Caco-2 (cell line): ENCODE measurements around the gene ZNF440. TPM values are rescaled to one million over a fixed set of nuclear protein-coding genes. Genes with fewer than 3 reads are reported as not detected.

Source experiments
- BruUV-seq: library from RNA; stranded (reverse); fragments of 400-500 nt; replicated peaks from 2 replicates; lab custom pipeline; 2021; lab: Mats Ljungman, UMichigan
- CTCF ChIA-PET: fragments of 300-600 bp; sonication (Branson Sonifier 250); formaldehyde crosslinking; loops from one replicate; lab custom pipeline; 2022; ENCODE audit warnings: antibody characterized with exemption; lab: Charles Lee
- POLR2A ChIA-PET: fragments of 300-600 bp; sonication (Branson Sonifier 250); formaldehyde crosslinking; loops from one replicate; lab custom pipeline; 2022; ENCODE audit warnings: antibody characterized with exemption; lab: Charles Lee
- DNase-seq, 2 experiments: peaks; one replicate each; pipeline versions ENCODE4 v3.0.0 to v3.0.0-alpha.2; 2020 to 2022
- H3K27me3 ChIP-seq: replicated peaks from 2 replicates; pipeline ENCODE4 v1.6.0; 2011; ENCODE audit warnings: low read length; ENCODE audit not compliant: control insufficient read depth, insufficient read depth
- H3K36me3 ChIP-seq: 2 replicates; pipeline ENCODE4 v1.5.1; 2011; ENCODE audit warnings: low read length; ENCODE audit not compliant: control insufficient read depth, insufficient read depth
- H3K4me1 ChIP-seq: fragments of 250-450 bp; sonication (Bioruptor Pico); 2 replicates; pipeline ENCODE4 v1.5.1; 2020; ENCODE audit warnings: mild to moderate bottlenecking
- H3K4me3 ChIP-seq: 2 replicates; pipeline ENCODE4 v1.5.1; 2011; ENCODE audit warnings: low read depth, mild to moderate bottlenecking, control low read depth, low read length
- H3K9me3 ChIP-seq: fragments of 250-450 bp; sonication (Bioruptor Pico); 2 replicates; pipeline ENCODE4 v1.5.1; 2020; ENCODE audit warnings: mild to moderate bottlenecking, moderate library complexity
- H3K27ac Mint-ChIP-seq: one replicate; pipeline ENCODE4 v1.8.0; 2022; ENCODE audit warnings: mixed read lengths; ENCODE audit not compliant: unreplicated experiment
- H3K27me3 Mint-ChIP-seq: one replicate; pipeline ENCODE4 v1.8.0; 2022; ENCODE audit warnings: mixed read lengths; ENCODE audit not compliant: insufficient read depth, unreplicated experiment
- H3K36me3 Mint-ChIP-seq: one replicate; pipeline ENCODE4 v1.8.0; 2022; ENCODE audit warnings: mild to moderate bottlenecking, mixed read lengths; ENCODE audit not compliant: insufficient read depth, unreplicated experiment
- H3K4me1 Mint-ChIP-seq: one replicate; pipeline ENCODE4 v1.8.0; 2022; ENCODE audit warnings: low read depth, mixed read lengths; ENCODE audit not compliant: unreplicated experiment
- H3K4me3 Mint-ChIP-seq: one replicate; pipeline ENCODE4 v1.8.0; 2022; ENCODE audit warnings: mild to moderate bottlenecking, moderate library complexity, mixed read lengths; ENCODE audit not compliant: unreplicated experiment
- H3K9me3 Mint-ChIP-seq: one replicate; pipeline ENCODE4 v1.8.0; 2022; ENCODE audit warnings: mixed read lengths; ENCODE audit not compliant: unreplicated experiment
- intact Hi-C: fragments of 100-400 bp; cut with micrococcal nuclease; formaldehyde crosslinking; loops from one replicate; pipeline ENCODE4 v1.10.0; 2022; ENCODE audit not compliant: unreplicated experiment
- total RNA-seq: library from RNA; stranded (reverse); gene quantifications from 2 replicates; pipeline ENCODE4 v1.2.3, GENCODE V29; 2022
- TF ChIP-seq, protein P1 (sequence below), 2 experiments: fragments of 200-600 bp in 1 of 2; IDR thresholded peaks; 1 replicate in 1 of 2; 2 replicates in 1 of 2; pipeline versions ENCODE4 v1.5.1 to v1.8.0; 2011 to 2022; ENCODE audit warnings: antibody characterized with exemption in 1 of 2, control low read depth in 1 of 2, inconsistent platforms in 1 of 2, low read depth in 1 of 2, low read length in 1 of 2, mild to moderate bottlenecking in 1 of 2, moderate library complexity in 1 of 2; ENCODE audit not compliant: insufficient read depth in 1 of 2, severe bottlenecking in 1 of 2, unreplicated experiment in 1 of 2

ZNF440 gene
- total RNA-seq, 1 experiment from 2014 or later, result 13.4 TPM

DNA sequence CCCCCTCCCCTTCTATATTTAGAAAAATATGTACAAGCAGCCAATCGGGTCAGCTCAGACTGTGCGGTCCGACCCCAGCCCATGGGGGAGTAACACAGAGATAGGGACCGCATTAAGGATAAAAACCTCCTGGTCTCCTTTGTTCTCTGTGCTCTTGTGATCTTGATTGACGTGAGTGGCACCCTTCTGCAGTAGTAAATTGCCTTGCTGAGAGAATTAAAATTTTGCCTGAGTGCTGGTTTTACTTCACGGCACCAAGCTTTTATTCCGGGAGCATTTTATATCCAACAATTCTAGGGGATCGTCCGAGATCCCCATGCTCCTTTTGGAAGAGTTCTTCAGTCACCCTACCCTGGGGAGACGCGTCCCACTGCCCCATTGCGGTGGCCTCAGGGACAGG is 66.5 kb downstream of the ZNF440 start:
- ChIA-PET POLR2A (no interaction called here), CTCF (interaction anchor here (1.4 kb wide), 1 partner anchor 83 kb away, joined by 6 read pairs; no protein-coding TSS in a partner anchor)
- Histone ChIP-seq H3K9me3 (peaks cover 2% of the 10 kb centered on the region; the same call in 1 of the 2 replicates), H3K27me3 (no peaks in the 10 kb centered on the region), H3K4me3 (no peak overlapping the region), H3K36me3 (no peaks in the 10 kb centered on the region), H3K4me1 (no peaks in the 10 kb centered on the region)
- H3K4me3 Mint-ChIP-seq, result no peak overlapping the region
- H3K36me3 Mint-ChIP-seq, result no peaks in the 10 kb centered on the region
- no peaks in the 10 kb centered on the region for H3K27me3 Mint-ChIP-seq
- TF ChIP-seq, protein P1, sequence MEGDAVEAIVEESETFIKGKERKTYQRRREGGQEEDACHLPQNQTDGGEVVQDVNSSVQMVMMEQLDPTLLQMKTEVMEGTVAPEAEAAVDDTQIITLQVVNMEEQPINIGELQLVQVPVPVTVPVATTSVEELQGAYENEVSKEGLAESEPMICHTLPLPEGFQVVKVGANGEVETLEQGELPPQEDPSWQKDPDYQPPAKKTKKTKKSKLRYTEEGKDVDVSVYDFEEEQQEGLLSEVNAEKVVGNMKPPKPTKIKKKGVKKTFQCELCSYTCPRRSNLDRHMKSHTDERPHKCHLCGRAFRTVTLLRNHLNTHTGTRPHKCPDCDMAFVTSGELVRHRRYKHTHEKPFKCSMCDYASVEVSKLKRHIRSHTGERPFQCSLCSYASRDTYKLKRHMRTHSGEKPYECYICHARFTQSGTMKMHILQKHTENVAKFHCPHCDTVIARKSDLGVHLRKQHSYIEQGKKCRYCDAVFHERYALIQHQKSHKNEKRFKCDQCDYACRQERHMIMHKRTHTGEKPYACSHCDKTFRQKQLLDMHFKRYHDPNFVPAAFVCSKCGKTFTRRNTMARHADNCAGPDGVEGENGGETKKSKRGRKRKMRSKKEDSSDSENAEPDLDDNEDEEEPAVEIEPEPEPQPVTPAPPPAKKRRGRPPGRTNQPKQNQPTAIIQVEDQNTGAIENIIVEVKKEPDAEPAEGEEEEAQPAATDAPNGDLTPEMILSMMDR (IDR thresholded peaks at IDR 0.05; ENCODE audit: insufficient read depth in 1 of 2, low read depth in 1 of 2, low read length in 1 of 2, severe bottlenecking in 1 of 2, unreplicated experiment in 1 of 2), result no peak
- DNase-seq, result no peak
- H3K27ac Mint-ChIP-seq, result no peak overlapping the region
- H3K9me3 Mint-ChIP-seq, result peaks cover 34% of the 10 kb centered on the region
- no TSS peak for BruUV-seq
- intact Hi-C loops, result loop anchor here (5.0 kb wide), 1 partner anchor 157 kb away; the partner anchor contains the start of gene ZNF433
- H3K4me1 Mint-ChIP-seq, result no peaks in the 10 kb centered on the region

DNA sequence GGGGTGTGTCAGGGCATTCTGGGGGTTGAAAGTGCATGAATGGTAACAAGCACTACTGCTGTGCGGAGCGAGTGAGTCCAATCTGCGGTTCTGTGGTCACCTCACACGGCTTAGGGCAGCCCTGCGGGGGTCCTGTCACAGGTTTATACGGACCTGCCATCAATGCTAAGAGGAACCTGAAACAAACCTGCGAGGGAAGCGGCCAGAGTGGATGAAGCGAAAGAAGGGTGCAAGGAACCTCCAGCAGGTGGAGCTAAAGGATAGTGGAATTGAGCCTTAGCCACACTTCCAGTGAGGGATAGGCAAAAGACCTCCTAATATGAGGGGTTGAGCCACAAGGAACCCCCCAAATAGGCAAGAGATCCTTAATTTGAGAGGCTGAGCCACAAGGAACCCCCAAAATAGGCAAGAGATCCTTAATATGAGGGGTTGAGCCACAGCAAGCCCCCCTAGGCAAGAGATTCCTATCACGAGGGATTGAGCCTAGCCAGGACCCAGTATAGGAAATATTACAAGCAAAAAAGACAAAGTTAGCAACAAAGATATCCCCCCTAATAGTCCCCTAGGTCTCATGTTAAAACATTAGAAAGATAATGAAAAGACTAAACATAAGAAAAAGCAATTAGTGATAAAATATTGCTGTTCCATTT is 67.2 kb downstream of the ZNF440 start:
- Histone ChIP-seq H3K36me3 (no peaks in the 10 kb centered on the region), H3K4me3 (no peak overlapping the region), H3K4me1 (no peaks in the 10 kb centered on the region), H3K27me3 (no peaks in the 10 kb centered on the region), H3K9me3 (peaks cover 2% of the 10 kb centered on the region; the same call in 1 of the 2 replicates)
- Mint-ChIP-seq H3K36me3 (no peaks in the 10 kb centered on the region), H3K9me3 (peaks cover 38% of the 10 kb centered on the region), H3K4me3 (no peak overlapping the region), H3K4me1 (no peaks in the 10 kb centered on the region), H3K27me3 (no peaks in the 10 kb centered on the region), H3K27ac (no peak overlapping the region)
- peak; percentile 41 to 58 for DNase-seq
- CTCF ChIA-PET, result interaction anchor here (1.4 kb wide), 1 partner anchor 84 kb away, joined by 6 read pairs; no protein-coding TSS in a partner anchor
- POLR2A ChIA-PET, result interaction anchor here (1.1 kb wide), 1 partner anchor 260 kb away, joined by 3 read pairs; no protein-coding TSS in a partner anchor
- TF ChIP-seq, protein P1 (IDR thresholded peaks at IDR 0.05; ENCODE audit: insufficient read depth in 1 of 2, low read depth in 1 of 2, low read length in 1 of 2, severe bottlenecking in 1 of 2, unreplicated experiment in 1 of 2), result peak; percentile 38 to 62
- no TSS peak for BruUV-seq
- intact Hi-C loops, result loop anchor here (1.0 to 5.0 kb wide), 3 partner anchors 40 to 259 kb away; partner anchors contain the start of genes ZNF20 and ZNF433

DNA sequence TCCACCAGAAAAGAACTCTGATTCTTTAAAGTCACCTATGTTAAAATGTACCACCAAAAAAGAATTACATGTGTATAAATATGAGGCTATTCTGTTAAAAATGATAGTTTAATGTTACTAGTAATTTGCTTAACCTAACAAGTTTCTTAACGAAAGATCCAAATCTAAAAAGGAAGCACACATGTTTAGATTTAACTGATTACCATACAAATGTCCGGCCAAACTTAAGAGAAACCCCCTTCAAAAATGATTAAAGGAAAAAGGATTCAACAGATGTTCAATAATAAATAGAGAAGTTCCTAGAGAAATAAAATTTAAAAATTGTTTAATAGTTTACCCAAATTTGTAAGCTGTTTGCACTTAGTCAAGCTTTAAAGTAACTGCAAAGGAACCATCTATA is 68.5 kb downstream of the ZNF440 start:
- H3K4me3 ChIP-seq, result no peak overlapping the region
- intact Hi-C loops, result loop anchor here (5.0 kb wide), 1 partner anchor 155 kb away; the partner anchor contains the start of gene ZNF433
- no peaks in the 10 kb centered on the region; the same call in 1 of the 2 replicates for H3K4me1 ChIP-seq
- Mint-ChIP-seq H3K4me1 (peaks cover 6% of the 10 kb centered on the region), H3K4me3 (no peak overlapping the region), H3K27ac (no peak overlapping the region), H3K9me3 (peaks cover 44% of the 10 kb centered on the region), H3K36me3 (peaks cover 2% of the 10 kb centered on the region), H3K27me3 (no peaks in the 10 kb centered on the region)
- TF ChIP-seq, protein P1 (IDR thresholded peaks at IDR 0.05; ENCODE audit: insufficient read depth in 1 of 2, low read depth in 1 of 2, low read length in 1 of 2, severe bottlenecking in 1 of 2, unreplicated experiment in 1 of 2), result no peak
- no TSS peak for BruUV-seq
- no peak for DNase-seq
- ChIA-PET CTCF (interaction anchor here (1.0 kb wide), 1 partner anchor 105 kb away, joined by 4 read pairs; no protein-coding TSS in a partner anchor), POLR2A (no interaction called here)
- H3K36me3 ChIP-seq, result no peaks in the 10 kb centered on the region
- peaks cover 3% of the 10 kb centered on the region for H3K9me3 ChIP-seq
- H3K27me3 ChIP-seq, result no peaks in the 10 kb centered on the region

Other genes with a start within 250 kb of the ZNF440 start
- gene ACP5, start 236.6 kb upstream of the ZNF440 start, total RNA-seq, result 0.48 TPM in 1 of 2 replicates, not detected in the other
- 8.1 and 9.0 TPM in 2 replicates for gene ZNF627, start 216.8 kb upstream of the ZNF440 start, total RNA-seq
- 11.9 and 12.1 TPM in 2 replicates for gene ZNF823, start 75.3 kb upstream of the ZNF440 start, total RNA-seq
- 3.2 and 4.4 TPM in 2 replicates for gene ZNF441, start 47.3 kb upstream of the ZNF440 start, total RNA-seq
- gene ZNF491, start 15.8 kb upstream of the ZNF440 start, total RNA-seq, result 0.20 and 0.56 TPM in 2 replicates
- gene ZNF439, start 34.5 kb downstream of the ZNF440 start, total RNA-seq, result 2.3 and 3.1 TPM in 2 replicates
- gene ZNF69, start 73.5 kb downstream of the ZNF440 start, total RNA-seq, result 6.4 and 7.5 TPM in 2 replicates
- 8.5 and 9.7 TPM in 2 replicates for gene ZNF700, start 110.8 kb downstream of the ZNF440 start, total RNA-seq
- 0.84 and 2.7 TPM in 2 replicates for gene ZNF763, start 150.8 kb downstream of the ZNF440 start, total RNA-seq
- 0.75 and 1.3 TPM in 2 replicates for gene ZNF433, start 221.4 kb downstream of the ZNF440 start, total RNA-seq
- gene ZNF878, start 238.7 kb downstream of the ZNF440 start, total RNA-seq, result 0.32 and 0.60 TPM in 2 replicates